GM18867 (cell line): ENCODE measurements around the gene GOLGA8O.
"Not testable (repeated sequence)": the region's sequence is repeated elsewhere in the genome, so short reads cannot be mapped to it uniquely, and the experiment has no call there.

Experiments used
- ATAC-seq: cut with Tn5 transposase; IDR thresholded peaks from one replicate; pipeline ENCODE4 v1.9.1; 2021; ENCODE audit warnings: mild to moderate bottlenecking, moderate library complexity; ENCODE audit not compliant: unreplicated experiment

The GOLGA8O gene, protein sequence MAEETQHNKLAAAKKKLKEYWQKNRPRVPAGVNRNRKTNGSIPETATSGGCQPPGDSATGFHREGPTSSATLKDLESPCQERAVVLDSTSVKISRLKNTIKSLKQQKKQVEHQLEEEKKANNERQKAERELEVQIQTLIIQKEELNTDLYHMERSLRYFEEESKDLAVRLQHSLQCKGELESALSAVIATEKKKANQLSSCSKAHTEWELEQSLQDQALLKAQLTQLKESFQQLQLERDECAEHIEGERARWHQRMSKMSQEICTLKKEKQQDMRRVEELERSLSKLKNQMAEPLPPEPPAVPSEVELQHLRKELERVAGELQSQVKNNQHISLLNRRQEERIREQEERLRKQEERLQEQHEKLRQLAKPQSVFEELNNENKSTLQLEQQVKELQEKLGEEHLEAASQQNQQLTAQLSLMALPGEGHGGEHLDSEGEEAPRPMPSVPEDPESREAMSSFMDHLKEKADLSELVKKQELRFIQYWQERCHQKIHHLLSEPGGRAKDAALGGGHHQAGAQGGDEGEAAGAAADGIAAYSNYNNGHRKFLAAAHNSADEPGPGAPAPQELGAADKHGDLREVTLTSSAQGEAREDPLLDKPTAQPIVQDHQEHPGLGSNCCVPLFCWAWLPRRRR

DNA sequence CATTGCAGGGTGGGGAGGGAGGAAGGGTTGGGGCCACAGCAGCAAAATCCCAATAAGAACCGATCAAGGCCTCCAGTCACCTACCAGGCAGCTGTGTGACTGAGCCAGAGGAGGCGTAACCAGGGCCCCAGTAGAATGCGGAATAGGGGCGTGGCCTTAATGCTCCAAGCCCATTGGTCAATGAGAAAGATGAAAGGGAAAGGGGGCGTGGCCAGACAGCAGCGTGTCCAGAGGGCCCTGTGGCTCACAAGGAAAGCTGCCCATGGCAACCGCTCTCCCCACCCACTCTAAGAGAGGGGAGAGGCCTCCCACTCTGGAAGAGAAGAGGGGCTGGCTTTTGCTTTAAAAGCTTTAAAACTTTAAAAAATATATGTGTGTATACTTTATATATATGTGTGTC, at the start of gene GOLGA8O:
GOLGA8O (minus strand) TSS at position 101 of the 400 bp plus-strand sequence; CDS start at position 3, 98 bp downstream.
- ATAC-seq: not testable (repeated sequence)

- ATAC-seq: not testable (repeated sequence)
Measured at GRCh38 chr15:32504152-32504811, 48.8 kb upstream of the GOLGA8O start.

DNA sequence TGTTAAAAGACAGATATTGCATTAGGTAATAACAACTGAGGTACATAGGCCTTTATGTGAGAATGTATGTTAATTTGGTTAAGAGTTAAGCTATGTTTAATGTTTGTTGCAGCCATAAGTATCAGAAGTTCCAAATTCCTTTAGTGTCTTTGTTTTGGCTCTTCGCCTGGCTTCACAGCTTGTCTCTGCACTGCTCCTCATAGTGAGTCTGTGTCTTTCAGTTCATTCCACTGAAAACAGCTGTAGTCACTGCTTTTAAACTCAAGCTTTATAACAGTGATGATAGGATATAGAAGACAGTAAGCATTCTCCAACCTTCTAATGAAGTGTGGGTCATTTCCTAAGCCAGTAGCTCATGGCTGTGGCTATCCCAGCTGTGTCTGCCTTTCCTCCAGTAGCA, 47.5 kb upstream of the GOLGA8O start:
- not testable (repeated sequence) for ATAC-seq

GRCh38 chr15:32492768-32493167, 37.3 kb upstream of the GOLGA8O start:
- ATAC-seq: not testable (repeated sequence)

- ATAC-seq: not testable (repeated sequence)
Measured at GRCh38 chr15:32486474-32486873, 31.0 kb upstream of the GOLGA8O start.

DNA sequence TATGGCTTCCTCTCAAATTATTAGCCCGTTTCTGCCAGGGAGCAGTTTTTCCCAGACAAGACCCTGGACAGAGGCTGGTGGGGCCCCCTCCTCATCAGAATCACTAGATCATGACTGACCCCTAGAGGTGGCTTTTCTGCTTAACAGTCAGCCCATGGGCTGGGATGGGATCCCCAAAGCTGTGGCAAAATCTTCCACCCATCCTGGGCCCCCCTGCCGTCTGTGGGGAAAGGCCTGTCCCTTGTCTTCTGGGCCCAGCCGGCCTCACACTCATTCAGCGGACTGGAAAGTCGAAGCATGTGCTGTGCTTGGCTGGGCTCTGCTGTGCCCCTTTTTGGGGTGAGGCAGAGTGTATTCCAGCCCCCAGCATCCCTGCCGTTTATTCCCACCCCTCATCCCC, 27.9 kb upstream of the GOLGA8O start:
- ATAC-seq: not testable (repeated sequence)

DNA sequence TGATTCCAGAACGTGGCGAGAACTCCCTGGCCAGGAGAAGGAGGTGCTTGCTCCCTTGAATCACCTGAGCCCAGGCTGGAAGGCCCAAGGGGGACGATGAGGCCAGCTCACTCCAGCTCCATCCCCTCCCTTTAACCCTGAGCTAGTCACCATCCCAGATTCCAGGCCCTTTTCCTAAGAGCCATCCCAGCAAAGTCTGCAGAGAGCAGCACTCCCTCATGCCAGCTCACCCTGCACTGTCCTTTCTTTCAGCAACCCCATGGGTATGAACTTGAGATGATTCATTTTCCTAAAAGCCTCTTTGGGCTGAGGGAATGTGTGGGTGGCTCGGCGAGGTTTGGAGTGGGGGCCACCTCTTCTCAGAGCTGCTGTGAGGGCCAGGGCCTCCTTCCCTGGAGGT, 26.2 kb upstream of the GOLGA8O start:
- ATAC-seq: not testable (repeated sequence)

DNA sequence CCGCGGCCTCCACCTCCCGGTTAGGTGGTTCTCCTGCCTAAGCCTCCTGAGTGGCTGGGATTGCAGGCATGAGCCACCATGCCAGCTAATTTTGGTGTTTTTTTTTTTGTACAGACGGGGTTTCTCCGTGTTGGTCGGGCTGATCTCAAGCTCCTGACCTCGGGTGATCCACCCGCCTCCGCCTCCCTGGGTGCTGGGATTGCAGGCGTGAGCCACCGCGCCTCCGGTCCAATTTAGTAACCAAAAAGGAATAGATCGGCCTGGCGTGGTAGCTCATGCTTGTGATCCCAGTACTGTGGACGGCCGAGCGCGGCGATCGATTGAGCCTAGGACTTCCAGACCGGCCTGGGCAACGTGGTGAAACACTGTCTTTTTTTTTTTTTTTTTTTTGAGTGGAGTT, 12.6 kb upstream of the GOLGA8O start:
- ATAC-seq: not testable (repeated sequence)

- not testable (repeated sequence) for ATAC-seq
Measured at GRCh38 chr15:32440445-32440977, 14.9 kb downstream of the GOLGA8O start.

- ATAC-seq: not testable (repeated sequence)
Measured at GRCh38 chr15:32434102-32434963, 21.1 kb downstream of the GOLGA8O start.

DNA sequence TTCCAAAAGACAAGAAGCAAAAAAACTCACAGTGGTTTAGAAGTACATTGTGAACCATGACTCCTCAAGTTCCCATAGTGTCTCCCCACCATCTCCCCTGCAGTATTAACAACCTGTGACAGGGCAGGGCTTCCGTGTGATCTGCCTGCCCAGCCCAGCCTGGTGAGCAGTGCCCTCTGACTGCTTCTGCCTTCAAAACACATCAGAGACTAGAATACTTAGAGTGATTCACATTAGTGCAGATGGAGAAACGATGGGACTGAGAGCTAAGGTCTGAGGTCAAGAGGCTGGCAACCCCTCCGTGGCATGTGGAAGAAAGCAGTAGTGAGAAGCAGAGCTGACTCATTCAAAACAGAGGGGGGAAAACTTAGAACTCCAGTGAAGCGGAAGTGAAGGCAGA, 27.8 kb downstream of the GOLGA8O start:
- not testable (repeated sequence) for ATAC-seq

- ATAC-seq: not testable (repeated sequence)
Measured at GRCh38 chr15:32426511-32426910, 28.9 kb downstream of the GOLGA8O start.

DNA sequence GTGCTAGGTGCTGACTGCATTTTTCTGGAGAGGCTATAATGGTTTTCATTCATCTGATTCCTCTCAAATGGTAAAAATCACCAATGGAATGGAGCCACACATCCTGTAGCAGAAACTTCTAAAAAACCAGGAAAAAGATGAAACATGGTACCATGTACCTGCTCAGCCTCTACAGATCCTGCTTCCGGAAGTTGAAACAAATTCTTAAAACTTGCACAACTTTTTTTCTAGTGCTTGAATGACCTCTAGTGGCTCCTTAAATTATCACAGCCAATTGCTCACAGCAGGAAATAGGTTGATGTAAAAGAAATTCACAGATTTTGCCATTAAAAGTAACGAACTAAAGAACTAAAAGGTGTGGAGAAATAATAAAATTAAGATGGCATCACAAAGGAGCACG, 47.5 kb downstream of the GOLGA8O start:
- ATAC-seq: not testable (repeated sequence)

DNA sequence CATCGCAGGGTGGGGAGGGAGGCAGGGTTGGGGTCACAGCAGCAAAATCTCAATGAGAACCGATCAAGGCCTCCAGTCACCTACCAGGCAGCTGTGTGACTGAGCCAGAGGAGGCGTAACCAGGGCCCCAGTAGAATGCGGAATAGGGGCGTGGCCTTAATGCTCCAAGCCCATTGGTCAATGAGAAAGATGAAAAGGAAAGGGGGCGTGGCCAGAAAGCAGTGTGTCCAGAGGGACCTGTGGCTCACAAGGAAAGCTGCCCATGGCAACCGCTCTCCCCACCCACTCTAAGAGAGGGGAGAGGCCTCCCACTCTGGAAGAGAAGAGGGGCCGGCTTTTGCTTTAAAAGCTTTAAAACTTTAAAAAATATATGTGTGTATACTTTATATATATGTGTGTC, 52.2 kb downstream of the GOLGA8O start, which contains the start of gene GOLGA8K:
GOLGA8K (minus strand) TSS at position 101 of the 400 bp plus-strand sequence; CDS start at position 3, 98 bp downstream.
- ATAC-seq: not testable (repeated sequence)

- ATAC-seq: not testable (repeated sequence)
Measured at GRCh38 chr15:32396522-32396921, 58.9 kb downstream of the GOLGA8O start.
